GM18909 (cell line): ENCODE data around the gene SEMA4A.
"Not testable (repeated sequence)": the region's sequence is repeated elsewhere in the genome, so short reads cannot be mapped to it uniquely, and the experiment has no call there.

Experiments used
- ATAC-seq: cut with Tn5 transposase; IDR thresholded peaks from one replicate; pipeline ENCODE4 v1.9.1; 2021; ENCODE audit warnings: mild to moderate bottlenecking; ENCODE audit not compliant: unreplicated experiment, poor library complexity

Gene SEMA4A

DNA sequence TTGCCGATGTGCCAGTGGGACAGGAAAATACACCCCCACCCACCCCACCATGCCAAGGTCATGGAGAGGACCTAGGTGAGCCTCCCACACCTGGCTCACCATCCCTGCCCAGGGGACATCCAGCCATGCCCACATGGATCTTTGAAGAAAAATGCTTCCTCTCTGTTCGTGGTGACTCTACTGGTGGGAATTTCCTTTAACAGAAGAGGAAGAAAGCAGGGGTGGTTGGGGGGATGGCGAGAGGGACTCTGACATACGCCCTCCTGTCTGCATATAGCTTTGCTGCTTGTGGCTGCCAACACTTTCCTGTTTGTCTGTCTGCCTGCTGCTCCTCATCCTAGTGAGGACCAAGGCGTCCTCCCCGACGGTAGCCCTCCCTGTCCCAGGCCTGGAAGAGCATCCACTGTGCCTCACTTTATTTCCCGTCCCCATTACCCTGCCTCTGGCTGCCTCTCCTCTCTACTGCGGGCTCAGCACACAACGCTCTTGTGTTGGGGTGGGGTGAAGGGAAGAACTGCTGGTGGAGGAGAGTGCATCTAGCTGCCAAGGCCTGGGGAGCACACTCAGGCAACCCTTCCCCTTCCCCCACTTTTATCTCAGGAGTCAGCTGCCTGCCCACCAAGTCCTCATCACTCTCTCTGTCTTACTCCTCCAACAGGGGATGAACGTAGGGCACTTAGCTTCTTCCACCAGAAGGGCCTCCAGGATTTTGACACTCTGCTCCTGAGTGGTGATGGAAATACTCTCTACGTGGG, 2.5 kb downstream of the SEMA4A start:
- no peak for ATAC-seq

DNA sequence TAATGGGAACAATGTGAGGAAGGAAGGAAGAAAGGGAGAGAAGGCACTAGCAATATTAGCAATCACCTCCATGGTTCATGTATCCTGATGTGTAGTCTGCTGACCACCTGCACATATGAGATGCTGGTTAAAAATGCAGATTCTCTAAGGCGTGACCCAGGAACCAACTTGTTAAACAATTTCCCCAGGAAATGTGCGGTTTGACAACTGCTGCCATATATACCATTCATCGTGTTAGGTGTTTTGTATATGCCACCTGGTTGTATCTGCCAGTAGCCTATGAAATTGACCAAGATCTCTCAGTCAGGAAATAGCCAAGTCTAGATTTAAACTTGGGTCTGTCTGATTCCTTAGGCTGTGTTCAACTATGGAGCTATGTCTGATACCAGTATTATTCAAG, 4.1 kb downstream of the SEMA4A start:
- ATAC-seq = no peak

DNA sequence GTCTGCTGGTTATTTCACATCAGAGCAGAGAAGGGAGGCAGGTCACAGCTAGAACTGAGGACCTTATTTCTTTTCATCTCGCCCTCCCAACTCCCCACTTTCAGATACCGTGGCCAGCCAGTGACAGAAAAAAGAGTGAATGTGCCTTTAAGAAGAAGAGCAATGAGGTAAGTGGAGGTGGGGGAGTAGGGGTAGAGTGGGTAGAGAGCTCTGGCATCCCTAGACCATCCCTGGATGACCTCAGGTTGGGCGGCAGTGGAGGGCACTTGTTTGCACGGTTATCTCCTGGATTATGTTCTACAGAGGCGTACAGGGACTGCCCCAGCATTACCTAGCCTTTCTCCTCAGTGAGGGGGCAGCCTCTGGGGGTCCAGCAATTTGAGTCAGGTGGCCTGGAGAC, 4.6 kb downstream of the SEMA4A start:
- no peak for ATAC-seq

DNA sequence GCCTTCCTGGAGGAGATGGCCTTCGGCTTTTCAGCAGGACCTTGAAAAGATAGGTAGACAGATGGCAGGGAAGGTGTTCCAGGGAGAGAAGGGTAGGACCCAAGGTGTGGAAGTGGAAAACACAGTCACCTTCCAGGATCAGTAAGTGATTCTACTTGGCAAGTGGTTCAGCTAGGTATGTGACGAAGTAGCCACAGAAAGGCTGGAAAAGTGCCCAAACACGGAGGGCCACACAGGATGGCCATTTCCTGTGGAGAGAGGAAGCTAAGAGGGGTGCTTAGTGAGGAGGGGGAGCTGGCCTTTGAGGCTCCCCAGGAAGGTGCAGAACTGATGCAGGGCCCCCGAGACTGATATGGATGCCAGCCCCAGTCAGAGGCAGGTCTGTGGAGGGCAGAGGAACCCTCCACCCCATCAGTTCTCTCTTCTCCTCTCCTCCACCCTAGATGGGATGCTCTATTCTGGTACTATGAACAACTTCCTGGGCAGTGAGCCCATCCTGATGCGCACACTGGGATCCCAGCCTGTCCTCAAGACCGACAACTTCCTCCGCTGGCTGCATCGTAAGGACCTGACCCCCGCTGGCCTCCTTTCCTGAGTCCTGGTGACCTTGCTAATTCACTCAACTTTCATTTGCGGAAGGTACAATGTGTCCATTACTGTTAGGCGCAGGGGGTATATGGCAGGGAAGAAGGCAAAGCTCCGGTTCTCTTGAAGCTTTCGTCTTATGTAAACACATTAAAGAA, 6.8 kb downstream of the SEMA4A start:
- no peak for ATAC-seq

DNA sequence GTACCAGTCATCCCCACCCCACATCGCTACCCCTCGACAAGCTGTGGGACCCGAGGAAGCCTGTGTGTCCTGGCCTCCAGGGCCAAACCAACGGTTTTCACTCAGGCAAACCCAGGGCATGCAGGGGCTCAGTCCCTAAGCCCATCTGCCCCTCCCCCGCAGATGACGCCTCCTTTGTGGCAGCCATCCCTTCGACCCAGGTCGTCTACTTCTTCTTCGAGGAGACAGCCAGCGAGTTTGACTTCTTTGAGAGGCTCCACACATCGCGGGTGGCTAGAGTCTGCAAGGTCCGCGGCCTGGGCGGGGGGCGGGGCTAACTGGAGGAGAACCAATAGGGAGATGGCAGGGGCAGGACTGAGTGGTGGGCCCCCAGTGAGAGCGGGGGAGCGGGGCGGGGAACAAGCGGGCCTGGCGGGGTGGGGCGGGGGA, 7.4 kb downstream of the SEMA4A start:
- ATAC-seq = no peak

DNA sequence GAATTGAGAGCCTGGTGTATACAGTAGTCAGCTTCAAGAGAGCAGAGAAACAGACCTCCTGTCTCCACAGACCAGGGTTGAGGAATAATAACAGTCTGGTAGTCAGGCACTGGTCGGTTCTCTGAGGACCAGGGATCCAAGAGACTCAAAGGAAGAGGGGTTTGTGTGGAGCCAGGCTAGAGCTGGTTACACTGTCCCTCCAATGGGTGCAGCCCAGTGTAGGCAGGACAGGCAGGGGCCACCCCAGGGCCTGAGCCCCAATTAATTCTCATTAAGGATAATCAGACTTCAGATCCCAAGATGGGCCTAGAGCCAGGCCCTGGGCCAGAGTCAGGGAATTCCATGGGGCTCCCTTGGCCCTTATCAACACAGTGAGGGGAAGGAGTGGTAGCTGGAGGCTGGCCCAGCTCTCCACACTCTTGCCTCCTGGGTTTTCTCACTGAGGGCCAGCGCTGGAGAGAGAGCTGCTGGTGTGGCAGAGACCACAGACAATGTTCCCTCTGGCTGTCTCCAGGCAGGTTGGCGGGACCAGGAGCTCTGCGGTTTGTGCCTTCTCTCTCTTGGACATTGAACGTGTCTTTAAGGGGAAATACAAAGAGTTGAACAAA, 9.1 kb downstream of the SEMA4A start:
- ATAC-seq = no peak

DNA sequence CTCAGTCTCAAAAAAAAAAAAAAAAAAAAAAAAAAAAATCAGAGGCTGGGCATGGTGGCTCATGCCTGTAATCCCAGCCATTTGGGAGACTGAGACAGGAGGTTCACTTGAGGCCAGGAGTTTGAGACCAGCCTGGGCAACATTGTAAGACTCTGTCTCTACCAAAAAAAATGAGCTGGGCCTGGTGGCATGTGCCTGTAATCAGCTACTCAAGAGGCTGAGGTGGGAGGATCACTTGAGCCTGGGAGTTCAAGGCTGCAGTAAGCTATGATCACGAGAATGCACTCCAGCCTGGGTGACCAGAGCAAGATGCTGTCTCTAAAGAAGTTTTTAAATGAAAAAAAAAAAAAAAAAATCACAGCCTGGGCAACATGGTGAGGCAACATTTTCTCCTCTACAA, 10.3 kb downstream of the SEMA4A start:
- ATAC-seq = no peak

DNA sequence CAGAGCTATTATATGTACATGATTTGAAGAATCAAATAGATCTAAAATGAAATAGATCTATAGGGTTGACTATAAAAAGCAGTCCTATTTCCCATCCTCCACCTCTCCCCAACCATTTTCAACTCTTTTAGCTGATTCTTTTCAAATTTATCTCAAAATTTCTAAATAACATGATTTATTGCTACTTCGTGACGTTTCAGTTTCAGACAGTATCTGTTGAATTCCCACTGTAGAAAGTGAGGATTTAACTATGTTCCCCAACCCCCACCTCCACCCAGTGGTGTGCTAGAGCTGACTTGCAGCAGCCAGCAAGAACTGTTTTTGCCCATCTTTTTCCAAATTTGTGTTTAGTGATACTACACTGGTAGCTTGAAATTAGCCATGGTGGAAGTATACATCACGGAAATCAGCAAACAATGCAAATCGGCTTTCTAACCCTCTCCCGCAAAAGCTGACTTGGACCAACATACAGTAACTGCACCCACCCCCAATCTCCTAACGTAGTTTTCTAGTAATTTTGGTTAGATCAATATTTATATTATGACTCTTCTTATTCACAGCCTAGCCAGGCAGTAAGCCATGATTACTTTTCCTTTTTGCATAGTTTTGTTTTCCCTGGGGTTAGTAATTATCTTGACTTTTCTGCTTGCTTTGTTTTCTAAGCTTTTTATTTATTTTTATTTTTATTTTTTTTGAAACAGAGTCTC, 10.9 kb downstream of the SEMA4A start:
- no peak for ATAC-seq

DNA sequence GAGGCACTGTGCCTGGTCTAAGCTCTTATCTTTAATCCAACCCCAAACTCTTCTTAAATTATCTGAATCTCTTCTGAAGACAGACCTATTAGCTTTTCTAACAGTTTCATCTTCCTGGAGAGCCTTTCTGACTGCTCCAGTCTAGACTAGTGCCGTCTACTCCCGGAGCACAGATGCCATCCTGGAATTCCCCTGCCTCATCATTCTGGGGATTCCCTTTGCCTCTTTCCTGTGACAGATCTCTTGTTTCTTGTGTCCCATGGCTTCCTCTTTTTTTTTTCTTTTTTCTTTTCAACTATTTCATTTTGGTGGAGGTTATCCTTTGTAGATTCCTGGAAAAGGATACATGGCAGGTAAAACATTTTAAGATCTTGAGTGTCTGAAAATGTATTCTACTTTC, 11.7 kb downstream of the SEMA4A start:
- no peak for ATAC-seq

DNA sequence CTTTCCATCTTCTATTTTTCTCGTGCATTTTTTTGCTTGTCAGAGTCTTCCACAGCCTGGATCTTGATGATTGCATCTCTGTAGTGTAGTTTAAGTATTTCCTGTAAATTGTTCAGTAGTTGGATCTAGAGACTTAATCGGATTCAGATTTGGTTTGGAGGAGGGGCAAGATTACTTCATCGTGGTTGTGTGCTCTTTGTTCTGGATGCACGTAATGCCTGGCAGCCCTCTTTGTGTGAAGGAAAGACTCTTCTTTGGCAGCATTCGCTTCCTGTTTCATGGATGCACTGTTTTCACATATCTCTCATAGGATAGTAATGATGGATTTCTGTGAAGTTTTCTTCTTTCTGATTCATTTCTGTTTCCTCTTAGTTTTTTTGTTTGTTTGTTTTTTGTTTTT, 14.2 kb downstream of the SEMA4A start:
- ATAC-seq = no peak

DNA sequence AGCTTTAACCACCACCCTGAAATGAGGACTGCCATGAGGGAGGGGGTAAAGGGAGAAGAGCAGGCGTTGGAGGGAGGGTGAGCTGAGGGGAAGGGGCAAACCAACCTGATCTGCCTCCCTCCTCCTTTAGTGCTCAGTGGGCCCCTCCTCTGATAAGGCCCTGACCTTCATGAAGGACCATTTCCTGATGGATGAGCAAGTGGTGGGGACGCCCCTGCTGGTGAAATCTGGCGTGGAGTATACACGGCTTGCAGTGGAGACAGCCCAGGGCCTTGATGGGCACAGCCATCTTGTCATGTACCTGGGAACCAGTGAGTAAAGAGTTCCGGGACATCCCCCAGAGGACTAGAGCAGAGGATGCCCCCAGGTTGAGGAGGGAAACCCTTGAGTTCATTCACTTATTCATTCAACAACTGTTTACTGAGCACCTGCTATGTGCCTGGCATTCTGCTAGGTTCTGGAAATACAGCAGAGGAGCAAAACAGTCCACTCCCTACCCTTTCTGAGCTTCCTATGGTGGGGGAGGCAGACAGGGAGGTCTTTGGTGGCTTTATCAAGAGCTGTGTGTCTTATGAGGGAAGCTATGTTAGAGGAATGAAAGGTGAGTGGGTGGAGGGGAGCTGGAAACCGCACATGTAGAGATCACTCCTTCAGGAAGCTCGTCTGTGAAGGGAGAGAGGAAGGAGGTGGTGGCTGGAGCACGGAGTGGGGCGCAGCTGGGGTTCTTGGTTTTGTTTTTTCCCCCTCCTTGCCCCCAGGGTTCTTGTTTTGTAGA, 19.5 kb downstream of the SEMA4A start:
- no peak for ATAC-seq

DNA sequence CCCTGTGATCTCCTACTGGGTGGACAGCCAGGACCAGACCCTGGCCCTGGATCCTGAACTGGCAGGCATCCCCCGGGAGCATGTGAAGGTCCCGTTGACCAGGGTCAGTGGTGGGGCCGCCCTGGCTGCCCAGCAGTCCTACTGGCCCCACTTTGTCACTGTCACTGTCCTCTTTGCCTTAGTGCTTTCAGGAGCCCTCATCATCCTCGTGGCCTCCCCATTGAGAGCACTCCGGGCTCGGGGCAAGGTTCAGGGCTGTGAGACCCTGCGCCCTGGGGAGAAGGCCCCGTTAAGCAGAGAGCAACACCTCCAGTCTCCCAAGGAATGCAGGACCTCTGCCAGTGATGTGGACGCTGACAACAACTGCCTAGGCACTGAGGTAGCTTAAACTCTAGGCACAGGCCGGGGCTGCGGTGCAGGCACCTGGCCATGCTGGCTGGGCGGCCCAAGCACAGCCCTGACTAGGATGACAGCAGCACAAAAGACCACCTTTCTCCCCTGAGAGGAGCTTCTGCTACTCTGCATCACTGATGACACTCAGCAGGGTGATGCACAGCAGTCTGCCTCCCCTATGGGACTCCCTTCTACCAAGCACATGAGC, 23.3 kb downstream of the SEMA4A start:
- no peak for ATAC-seq

DNA sequence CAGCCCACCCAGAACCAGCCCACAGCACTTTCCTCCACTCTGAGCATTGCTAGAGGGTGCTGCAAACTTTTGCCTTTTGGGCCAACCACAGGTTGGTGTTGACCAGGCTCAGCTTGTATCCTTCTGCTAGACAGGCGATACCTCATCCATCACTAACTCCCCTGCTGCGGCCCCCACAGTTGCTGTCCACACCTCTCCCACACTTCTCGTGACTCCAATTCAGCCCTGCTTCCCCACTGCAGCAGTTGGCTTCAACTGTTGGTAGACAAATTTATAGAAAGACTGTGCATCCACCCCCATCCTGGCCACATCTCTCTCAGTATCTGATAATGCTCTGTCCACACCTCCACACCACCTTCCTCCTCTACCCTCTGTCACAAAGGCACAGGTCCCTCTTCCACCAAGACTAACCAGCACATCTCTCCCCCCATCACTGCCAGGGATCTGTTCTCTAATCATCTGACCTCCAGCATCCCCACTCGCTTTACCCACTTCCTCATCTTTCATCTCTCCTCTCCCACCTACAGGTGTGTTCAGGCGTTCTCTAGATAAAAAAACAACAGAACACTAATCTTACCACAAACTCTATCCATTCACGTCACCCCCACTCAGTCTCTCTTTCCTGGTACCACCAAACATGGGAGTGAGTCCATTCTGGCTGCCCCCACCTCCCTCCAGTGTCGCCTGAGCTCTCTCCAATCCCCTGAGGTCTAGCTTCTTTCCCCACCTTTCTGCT, 24.7 kb downstream of the SEMA4A start:
- no peak for ATAC-seq

DNA sequence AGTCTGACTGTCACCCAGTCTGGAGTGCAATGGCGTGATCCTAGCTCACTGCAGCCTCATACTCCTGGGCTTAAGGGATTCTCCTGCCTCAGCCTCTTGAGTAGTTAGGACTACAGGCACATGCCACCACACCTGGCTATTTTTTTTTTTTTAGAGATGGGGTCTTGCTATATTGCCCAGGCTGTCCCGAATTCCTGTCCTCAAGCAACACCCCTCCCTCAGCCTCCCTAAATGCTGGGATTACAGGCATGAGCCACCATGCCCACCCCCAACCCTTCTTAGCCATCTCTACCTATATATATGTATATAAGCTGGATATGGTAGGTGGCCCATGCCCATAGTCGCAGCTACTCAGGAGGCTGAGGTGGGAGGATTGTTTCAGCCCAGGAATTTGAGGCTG, 27.1 kb downstream of the SEMA4A start:
- no peak for ATAC-seq

DNA sequence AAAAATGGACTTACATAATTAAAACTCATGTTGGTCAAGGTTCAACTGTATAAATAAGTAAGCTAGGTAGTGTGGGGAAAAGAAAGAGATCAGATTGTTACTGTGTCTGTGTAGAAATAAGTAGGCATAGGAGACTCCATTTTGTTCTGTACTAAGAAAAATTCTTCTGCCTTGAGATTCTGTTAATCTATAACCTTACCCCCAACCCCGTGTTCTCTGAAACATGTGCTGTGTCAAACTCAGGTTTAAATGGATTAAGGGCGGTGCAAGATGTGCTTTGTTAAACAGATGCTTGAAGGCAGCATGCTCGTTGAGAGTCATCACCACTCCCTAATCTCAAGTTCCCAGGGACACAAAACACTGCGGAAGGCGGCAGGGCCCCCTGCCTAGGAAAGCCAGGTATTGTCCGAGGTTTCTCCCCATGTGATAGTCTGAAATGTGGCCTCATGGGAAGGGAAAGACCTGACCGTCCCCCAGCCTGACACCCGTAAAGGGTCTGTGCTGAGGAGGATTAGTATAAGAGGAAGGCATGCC, 28.1 kb downstream of the SEMA4A start:
- ATAC-seq = not testable (repeated sequence)

DNA sequence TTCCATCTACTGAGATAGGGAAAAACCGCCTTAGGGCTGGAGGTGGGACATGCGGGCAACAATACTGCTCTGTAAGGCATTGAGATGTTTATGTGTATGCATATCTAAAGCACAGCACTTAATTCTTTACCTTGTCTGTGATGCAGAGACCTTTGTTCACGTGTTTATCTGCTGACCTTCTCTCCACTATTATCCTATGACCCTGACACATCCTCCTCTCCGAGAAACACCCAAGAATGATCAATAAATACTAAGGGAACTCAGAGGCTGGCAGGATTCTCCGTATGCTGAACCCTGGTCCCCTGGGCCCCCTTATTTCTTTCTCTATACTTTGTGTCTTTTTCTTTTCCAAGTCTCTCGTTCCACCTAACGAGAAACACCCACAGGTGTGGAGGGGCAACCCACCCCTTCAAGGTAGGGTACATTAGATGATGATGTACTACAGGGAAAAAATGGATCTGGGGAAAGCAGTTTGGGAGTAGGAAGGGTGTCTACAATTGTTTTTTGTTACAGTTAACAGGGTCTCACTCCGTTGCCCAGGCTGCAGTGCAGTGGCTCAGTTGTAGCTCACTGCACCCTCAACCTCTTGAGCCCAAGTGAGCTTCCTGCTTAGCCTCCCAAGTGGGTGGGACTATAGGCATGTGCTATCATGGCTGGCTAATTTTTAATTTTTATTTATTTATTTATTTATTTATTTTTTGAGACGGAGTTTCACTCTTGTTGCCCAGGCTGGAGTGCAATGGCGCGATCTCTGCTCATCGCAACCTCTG, 28.8 kb downstream of the SEMA4A start:
- ATAC-seq = not testable (repeated sequence)

DNA sequence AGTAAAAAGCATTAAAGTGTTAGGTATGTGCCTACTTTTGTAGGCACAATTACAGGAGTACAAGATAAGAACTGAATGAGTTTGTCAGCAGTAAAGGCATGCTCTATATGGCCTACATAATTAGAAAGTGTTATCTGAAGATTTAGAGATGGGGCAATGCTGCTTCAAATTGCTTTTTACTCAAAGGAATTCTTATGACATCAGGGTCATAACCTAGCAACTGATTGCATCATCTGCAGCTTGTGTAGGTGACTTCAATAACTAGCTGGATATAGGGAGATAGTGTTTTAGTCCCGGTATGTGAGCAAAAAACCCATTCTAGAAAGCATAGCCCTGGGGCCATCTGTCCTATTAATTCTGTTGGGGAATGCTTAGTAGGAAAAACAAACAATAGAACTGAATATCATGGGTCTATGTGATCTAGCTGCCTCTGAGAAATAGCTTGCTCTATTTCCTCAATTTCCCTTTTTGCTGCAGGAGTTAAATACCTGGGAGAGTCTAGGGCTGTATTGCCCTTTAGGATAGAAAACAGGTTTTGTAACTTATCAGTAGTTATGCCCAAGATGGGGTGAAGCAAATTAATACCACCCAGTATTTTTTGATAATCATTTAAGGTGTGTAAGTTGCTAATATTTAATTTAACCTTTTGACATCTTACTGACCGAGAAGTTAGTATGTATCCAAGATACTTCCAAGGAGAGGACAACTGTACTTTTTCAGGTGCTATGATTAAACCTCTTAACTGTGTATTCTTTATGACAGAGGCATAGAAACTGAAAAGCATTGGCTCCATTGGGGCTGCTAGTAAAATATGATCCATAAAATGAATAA, 33.2 kb downstream of the SEMA4A start:
- ATAC-seq = not testable (repeated sequence)
